ENCODE data around the gene PLK5.

DNA sequence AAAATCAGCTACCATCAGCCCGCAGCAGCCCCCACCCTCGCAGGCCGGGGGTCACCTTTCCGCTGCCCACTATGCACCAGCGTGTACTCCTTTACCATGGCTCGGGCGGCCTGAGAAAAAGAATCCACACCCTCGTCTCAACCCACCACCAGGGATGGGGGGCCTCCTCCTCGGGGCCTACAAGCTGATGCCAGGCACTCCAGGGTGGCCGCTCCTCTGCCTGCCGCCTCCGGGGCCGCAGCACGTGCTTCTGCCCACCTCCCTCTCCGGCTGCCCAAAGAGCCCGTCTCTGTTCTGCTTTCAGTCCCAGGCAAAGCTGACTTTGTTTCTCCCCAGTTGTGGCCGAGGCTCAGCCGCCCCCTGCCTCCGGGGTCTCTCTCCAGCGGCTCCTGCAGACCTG lies 55.3 kb downstream of the PLK5 start:
- TF ChIP-seq, protein P1, sequence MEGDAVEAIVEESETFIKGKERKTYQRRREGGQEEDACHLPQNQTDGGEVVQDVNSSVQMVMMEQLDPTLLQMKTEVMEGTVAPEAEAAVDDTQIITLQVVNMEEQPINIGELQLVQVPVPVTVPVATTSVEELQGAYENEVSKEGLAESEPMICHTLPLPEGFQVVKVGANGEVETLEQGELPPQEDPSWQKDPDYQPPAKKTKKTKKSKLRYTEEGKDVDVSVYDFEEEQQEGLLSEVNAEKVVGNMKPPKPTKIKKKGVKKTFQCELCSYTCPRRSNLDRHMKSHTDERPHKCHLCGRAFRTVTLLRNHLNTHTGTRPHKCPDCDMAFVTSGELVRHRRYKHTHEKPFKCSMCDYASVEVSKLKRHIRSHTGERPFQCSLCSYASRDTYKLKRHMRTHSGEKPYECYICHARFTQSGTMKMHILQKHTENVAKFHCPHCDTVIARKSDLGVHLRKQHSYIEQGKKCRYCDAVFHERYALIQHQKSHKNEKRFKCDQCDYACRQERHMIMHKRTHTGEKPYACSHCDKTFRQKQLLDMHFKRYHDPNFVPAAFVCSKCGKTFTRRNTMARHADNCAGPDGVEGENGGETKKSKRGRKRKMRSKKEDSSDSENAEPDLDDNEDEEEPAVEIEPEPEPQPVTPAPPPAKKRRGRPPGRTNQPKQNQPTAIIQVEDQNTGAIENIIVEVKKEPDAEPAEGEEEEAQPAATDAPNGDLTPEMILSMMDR (IDR thresholded peaks at IDR 0.05) = no peak
- no peak for TF ChIP-seq POLR2AphosphoS5 (IDR thresholded peaks at IDR 0.05)
- no peak for TF ChIP-seq POLR2A (IDR thresholded peaks at IDR 0.05)
- TF ChIP-seq EP300 (IDR thresholded peaks at IDR 0.05; ENCODE audit: low read depth) = no peak

All from transverse colon (tissue), 4 donors.